Activated CD4-positive, alpha-beta T cell treated with anti-CD3 and anti-CD28 coated beads, Interleukin-2, amount 50 U/mL, for 48 hours (primary cell): ENCODE data around the gene ATAD3A.
"Not testable (repeated sequence)": the region's sequence is repeated elsewhere in the genome, so short reads cannot be mapped to it uniquely, and the experiment has no call there.

Experiments
- DNase-seq, 2 experiments: peaks; one replicate each; pipeline ENCODE4 v3.0.0-alpha.2; 2020

The ATAD3A gene

DNA sequence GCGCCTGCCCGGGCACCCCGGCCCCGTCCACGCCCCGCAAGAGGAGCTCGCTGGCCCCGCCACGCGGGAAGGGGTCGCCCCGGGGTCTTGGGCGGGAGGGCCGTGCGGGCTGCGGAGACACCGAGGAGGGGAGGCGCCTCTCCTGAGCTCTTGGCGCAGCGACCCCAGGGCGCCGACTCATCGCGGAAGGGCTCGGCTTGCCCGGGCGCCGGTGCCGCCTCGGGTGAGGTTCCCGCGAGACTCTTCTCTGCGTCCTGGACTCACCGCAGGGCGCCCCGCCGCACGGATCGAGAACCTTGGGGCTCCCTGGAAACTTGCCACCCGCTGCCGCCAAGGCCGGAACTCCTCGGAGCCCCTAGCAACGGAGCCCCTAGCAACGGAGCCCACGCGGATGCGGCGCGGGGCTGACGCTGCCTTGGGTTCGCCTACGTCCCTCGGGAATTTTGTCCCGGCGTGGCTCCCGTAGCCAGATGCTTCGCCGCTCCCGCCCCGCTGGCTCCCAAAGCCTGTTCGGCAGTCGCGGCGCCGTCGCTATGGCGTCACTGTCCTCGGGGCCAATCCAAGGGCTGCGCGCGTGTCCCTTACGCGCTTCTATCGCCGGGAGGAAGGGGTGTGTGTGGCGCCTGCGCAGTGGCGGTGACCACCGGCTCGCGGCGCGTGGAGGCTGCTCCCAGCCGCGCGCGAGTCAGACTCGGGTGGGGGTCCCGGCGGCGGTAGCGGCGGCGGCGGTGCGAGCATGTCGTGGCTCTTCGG lies at the start of gene ATAD3A:
TSS of gene ATAD3A (plus strand) at position 630 of the 753 bp plus-strand sequence. CDS start at position 737, 107 bp downstream.
- DNase-seq = peak; percentile 97 to 98

GRCh38 chr1:1462318-1462966 lies 49.5 kb upstream of the ATAD3A start:
- DNase-seq = no peak

GRCh38 chr1:1463312-1463711 lies 48.6 kb upstream of the ATAD3A start:
- DNase-seq = no peak

- not testable (repeated sequence) for DNase-seq
Measured at GRCh38 chr1:1468196-1468985, 43.6 kb upstream of the ATAD3A start.

DNA sequence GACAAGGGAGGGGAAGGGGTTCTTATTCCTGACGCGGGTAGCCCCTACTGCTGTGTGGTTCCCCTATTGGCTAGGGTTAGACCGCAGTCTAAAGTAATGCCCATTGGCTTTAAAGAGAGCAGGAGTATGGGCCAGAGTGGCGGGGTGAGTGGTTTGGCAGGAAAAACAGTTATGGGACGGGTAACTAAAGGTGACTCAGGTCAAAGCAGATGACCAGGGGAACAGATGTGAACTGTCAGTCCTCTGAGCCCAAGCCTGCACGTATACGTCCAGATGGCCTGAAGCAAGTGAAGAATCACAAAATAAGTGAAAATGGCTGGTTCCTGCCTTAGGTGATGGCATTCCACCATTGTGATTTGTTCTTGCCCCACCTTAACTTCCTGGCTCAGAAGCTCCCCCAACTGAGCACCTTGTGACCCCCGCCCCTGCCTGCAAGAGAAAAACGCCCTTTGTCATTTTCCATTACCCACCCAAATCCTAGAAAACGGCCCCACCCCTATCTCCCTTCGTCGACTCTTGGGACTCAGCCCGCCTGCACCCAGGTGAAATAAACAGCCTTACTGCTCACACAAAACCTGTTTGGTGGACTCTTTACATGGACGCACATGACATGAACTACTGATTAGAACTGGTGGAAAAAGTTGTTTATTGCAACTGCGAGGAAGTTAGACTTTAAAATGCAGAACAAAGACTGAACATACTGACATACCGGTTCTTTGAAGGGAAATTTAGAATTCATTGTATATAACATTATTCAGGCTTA lies 41.2 kb upstream of the ATAD3A start:
- DNase-seq = peak in 1 of 2 experiments; percentile 24

DNA sequence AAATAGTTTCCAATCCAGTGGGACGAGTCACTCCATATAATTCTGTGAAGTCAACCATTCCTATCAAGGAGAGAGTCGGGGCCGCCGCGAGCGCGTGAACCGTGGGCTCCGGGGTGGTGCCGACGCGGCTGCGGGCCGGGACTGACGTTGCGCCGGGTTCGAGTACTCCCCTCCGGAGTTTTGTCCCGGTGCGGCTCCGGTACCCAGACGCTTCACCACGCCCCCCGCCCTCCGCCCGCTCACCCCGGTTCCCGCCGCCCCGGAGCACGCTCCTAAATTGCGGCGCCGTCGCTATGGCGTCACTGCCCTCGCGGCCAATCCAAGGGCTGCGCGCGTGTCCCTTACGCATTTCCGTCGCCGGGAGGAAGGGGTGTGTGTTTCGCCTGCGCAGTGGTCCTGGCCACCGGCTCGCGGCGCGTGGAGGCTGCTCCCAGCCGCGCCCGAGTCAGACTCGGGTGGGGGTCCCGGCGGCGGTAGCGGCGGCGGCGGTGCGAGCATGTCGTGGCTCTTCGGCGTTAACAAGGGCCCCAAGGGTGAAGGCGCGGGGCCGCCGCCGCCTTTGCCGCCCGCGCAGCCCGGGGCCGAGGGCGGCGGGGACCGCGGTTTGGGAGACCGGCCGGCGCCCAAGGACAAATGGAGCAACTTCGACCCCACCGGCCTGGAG lies 40.4 kb upstream of the ATAD3A start, which contains the start of gene ATAD3B:
TSS of gene ATAD3B (plus strand) at position 377 of the 664 bp plus-strand sequence. CDS start at position 497, 120 bp downstream.
- peak; percentile 96 to 97 for DNase-seq

- DNase-seq = peak; percentile 11
Measured at GRCh38 chr1:1472053-1472876, 39.7 kb upstream of the ATAD3A start.

GRCh38 chr1:1476011-1476410 lies 36.0 kb upstream of the ATAD3A start:
- DNase-seq = not testable (repeated sequence)

DNA sequence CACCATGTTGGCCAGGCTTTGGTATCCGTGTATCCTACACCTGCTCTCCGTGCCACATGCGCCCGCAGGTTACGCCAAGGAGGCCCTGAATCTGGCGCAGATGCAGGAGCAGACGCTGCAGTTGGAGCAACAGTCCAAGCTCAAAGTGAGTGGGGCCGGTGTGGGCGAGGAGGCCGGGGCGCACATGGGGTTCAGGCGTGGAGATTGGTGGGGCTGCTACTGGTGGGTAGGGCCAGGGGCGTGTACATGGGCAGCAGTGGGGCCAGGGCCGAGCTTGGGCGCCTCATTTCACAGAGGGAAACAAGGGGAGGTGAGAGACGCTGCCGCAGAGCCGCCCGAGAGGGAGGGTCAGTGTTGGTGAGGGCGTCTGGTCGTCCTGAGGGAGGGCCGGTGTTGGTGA lies 34.8 kb upstream of the ATAD3A start:
- no peak for DNase-seq

DNA sequence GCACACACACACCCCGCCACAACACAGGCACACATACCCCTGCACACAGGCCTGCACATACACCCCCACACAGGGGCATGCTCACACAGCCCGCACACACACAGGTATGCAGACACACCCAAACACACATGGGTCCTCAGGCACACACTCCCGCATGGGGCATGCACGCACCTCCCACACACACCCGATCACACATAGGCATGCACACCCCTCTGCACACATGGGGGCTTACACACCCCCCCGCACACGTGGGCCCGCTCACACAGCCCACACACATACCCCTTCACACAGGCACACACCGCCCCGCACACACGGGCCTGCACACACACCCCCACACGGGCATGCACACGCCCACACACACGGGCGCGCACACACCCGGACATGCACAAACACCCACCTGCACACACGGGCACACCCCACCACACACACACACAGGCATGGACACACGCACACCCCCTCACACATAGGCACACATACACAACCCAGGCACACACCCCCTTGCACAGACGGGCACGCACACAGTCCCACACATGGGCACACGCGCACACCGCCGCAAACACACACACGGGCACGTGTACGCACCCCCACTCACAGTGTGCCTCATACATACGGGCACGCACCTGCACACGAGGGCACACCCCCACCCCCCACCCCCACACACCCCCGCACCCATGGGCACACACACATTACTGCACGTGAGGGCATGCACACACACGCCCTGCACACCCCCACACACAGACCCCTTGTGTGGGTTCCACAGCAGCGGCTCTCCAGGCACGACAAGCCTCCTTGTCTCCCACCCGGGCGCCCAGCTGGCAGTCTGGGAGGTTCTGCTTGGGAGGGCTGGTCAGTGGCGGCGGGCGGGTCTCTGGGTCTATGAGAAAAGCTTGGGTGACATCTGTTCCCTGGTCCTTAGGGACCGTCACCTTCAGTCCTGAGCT lies 32.1 kb upstream of the ATAD3A start:
- DNase-seq = no peak

GRCh38 chr1:1480488-1480867 lies 31.5 kb upstream of the ATAD3A start:
- DNase-seq = not testable (repeated sequence)

DNA sequence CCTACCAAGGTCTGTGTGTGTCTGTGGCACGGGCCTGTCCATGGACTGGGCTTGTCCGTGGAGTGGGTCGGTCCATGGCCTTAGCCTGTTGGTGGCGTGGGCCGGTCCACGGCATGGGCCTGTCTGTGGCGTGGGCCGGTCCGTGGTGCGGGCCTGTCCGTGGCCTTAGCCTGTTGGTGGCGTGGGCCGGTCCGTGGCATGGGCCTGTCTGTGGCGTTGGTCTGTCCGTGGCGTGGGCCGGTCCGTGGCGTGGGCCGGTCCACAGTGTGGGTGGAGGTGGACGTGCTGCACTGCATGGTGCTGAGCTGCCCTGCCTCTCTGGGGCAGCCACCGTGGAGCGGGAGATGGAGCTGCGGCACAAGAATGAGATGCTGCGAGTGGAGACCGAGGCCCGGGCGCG lies 30.2 kb upstream of the ATAD3A start:
- DNase-seq = not testable (repeated sequence)

GRCh38 chr1:1482856-1483255 lies 29.1 kb upstream of the ATAD3A start:
- no peak for DNase-seq

DNA sequence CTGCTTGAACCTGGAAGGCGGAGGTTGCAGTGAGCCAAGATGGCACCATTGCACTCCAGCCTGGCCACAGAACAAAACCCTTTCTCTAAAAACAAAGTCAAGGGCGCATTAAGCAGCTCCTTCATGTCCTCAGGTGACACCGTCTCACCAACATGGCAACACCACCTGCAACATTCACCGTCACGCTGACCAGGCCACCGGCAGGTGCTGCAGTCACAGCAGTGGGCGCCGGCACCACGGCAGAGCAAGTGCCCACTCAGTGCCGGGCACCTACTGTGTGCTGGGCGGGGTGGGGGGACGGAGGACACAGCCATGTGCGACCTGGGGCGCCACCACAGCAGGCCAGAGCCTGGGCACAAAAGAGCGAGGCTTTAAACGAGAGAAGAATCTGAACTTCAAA lies 28.2 kb upstream of the ATAD3A start:
- DNase-seq = no peak

GRCh38 chr1:1484976-1485750 lies 26.8 kb upstream of the ATAD3A start:
- not testable (repeated sequence) for DNase-seq

GRCh38 chr1:1485755-1486317 lies 26.1 kb upstream of the ATAD3A start:
- not testable (repeated sequence) for DNase-seq

- DNase-seq = no peak
Measured at GRCh38 chr1:1487701-1488100, 24.3 kb upstream of the ATAD3A start.

GRCh38 chr1:1489231-1489630 lies 22.7 kb upstream of the ATAD3A start:
- DNase-seq = no peak

GRCh38 chr1:1489861-1490260 lies 22.1 kb upstream of the ATAD3A start:
- no peak for DNase-seq
